Osteoblast (primary cell): ENCODE results near the gene CLN3. TPM values are rescaled to one million over a fixed set of nuclear protein-coding genes. Genes with fewer than 3 reads are reported as not detected.

Experiments used
- DNase-seq: peaks from one replicate; pipeline ENCODE4 v3.0.0; 2011; ENCODE audit warnings: low spot score, mixed read lengths; ENCODE audit not compliant: insufficient read length; ENCODE audit errors: missing footprints
- H2AFZ ChIP-seq: 2 replicates; pipeline ENCODE4 v1.6.0; 2011; ENCODE audit warnings: mild to moderate bottlenecking, low read length
- H3K27ac ChIP-seq: 2 replicates; pipeline ENCODE4 v1.5.1; 2011; ENCODE audit warnings: mild to moderate bottlenecking, low read depth, low read length, moderate library complexity
- H3K27me3 ChIP-seq: 2 replicates; pipeline ENCODE4 v1.6.0; 2012; ENCODE audit warnings: mild to moderate bottlenecking, control low read depth, inconsistent platforms, low read length, moderate library complexity; ENCODE audit not compliant: insufficient read depth
- H3K36me3 ChIP-seq: 2 replicates; pipeline ENCODE4 v1.5.1; 2011; ENCODE audit warnings: mild to moderate bottlenecking, low read length, control low read depth, moderate library complexity; ENCODE audit not compliant: insufficient read depth
- H3K4me1 ChIP-seq: 2 replicates; pipeline ENCODE4 v1.5.1; 2011; ENCODE audit warnings: mild to moderate bottlenecking, low read length, control low read depth, moderate library complexity; ENCODE audit not compliant: insufficient read depth
- H3K4me2 ChIP-seq: 2 replicates; pipeline ENCODE4 v1.6.0; 2011; ENCODE audit warnings: mild to moderate bottlenecking, low read length; ENCODE audit not compliant: insufficient read depth
- H3K4me3 ChIP-seq: fragments of 200-600 bp; sonication (generic); 3 replicates; pipeline ENCODE4 v1.5.1; 2012; ENCODE audit warnings: mild to moderate bottlenecking, low read length, inconsistent platforms; ENCODE audit not compliant: insufficient read depth
- H3K79me2 ChIP-seq: 2 replicates; pipeline ENCODE4 v1.6.0; 2012; ENCODE audit warnings: mild to moderate bottlenecking, low read length, control low read depth, inconsistent platforms; ENCODE audit not compliant: insufficient read depth
- H3K9me3 ChIP-seq: 2 replicates; pipeline ENCODE4 v1.5.1; 2011; ENCODE audit warnings: low read depth, low read length, control low read depth
- H4K20me1 ChIP-seq: 2 replicates; pipeline ENCODE4 v1.6.0; 2012; ENCODE audit warnings: mild to moderate bottlenecking, low read length, control low read depth; ENCODE audit not compliant: insufficient read depth
- total RNA-seq: library from RNA; depleted of rRNA; stranded (reverse); fragments of >200 nt; gene quantifications from 2 replicates; pipeline ENCODE4 v1.2.3, GENCODE V29; 2012
- TF ChIP-seq, protein P1 (sequence below): IDR thresholded peaks from 2 replicates; pipeline ENCODE4 v1.5.1; 2011; ENCODE audit warnings: mild to moderate bottlenecking, low read depth, low read length, moderate library complexity; ENCODE audit errors: extremely low read depth

Gene CLN3
- 27.9 and 28.0 TPM in 2 replicates for total RNA-seq

DNA sequence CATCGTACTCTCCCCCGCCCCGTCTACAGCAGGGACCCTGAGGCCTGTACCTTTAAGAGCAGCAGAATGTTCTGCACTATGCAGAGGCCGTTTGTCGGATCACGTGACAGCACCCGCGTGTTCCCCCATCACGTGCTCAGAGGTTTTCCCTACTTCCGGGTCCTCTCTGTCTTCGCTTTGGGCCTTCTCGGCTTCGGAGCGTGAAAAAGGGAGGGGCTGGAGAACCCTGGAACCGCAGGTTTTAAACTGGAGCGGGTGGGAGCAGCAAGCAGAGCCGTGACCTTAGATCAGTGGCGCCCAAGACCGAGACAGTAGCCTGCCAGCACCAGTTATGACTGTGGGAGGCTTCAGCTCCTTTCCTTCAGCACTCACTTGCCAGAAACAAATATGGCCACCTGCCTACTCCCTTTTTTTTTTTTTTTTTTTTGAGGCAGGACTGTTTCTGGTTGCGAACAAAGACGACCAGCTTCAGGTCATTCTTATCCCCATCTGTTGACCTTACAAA, at the start of gene CLN3:
TSS of gene CLN3 (minus strand) at position 105 of the 505 bp plus-strand sequence. CDS start 315 bp downstream, outside the sequence.
- Histone ChIP-seq H3K79me2 (peaks cover 5% of the 10 kb centered on the region), H3K9me3 (no peaks in the 10 kb centered on the region), H2AFZ (peak within 1 kb of the TSS; percentile 100), H3K36me3 (peaks cover 9% of the 10 kb centered on the region), H3K4me3 (peak within 1 kb of the TSS; percentile 100), H3K27me3 (no peaks in the 10 kb centered on the region), H3K27ac (peak within 1 kb of the TSS; percentile 99), H4K20me1 (no peaks in the 10 kb centered on the region), H3K4me2 (peak within 1 kb of the TSS; percentile 99), H3K4me1 (peaks cover 8% of the 10 kb centered on the region)
- TF ChIP-seq, protein P1, sequence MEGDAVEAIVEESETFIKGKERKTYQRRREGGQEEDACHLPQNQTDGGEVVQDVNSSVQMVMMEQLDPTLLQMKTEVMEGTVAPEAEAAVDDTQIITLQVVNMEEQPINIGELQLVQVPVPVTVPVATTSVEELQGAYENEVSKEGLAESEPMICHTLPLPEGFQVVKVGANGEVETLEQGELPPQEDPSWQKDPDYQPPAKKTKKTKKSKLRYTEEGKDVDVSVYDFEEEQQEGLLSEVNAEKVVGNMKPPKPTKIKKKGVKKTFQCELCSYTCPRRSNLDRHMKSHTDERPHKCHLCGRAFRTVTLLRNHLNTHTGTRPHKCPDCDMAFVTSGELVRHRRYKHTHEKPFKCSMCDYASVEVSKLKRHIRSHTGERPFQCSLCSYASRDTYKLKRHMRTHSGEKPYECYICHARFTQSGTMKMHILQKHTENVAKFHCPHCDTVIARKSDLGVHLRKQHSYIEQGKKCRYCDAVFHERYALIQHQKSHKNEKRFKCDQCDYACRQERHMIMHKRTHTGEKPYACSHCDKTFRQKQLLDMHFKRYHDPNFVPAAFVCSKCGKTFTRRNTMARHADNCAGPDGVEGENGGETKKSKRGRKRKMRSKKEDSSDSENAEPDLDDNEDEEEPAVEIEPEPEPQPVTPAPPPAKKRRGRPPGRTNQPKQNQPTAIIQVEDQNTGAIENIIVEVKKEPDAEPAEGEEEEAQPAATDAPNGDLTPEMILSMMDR: no peak
- DNase-seq: peak; percentile 99

DNA sequence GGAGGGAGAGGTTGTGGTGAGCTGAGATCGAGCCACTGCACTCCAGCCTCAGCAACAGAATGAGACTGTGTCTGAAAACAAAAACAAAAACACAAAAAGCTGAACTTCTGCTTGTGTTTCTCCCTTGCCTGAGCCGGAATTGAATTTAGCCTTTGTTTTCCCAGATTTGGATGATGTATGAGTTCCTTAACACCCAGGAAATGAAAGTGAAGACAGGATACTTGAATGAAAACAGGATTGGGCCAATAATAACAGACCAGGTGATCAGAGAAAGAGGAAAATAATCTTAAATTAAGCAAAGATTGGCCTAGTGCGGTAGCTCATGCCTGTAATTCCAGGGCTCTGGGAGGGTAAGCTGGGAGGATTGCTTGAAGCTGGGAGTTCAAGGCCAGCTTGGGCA, 48.5 kb upstream of the CLN3 start:
- TF ChIP-seq, protein P1: no peak
- H3K4me3 ChIP-seq: no peak overlapping the region
- DNase-seq: no peak
- H3K4me2 ChIP-seq: no peak overlapping the region
- H3K9me3 ChIP-seq: no peaks in the 10 kb centered on the region
- peak overlapping the region; percentile 1 for H2AFZ ChIP-seq
- H3K27ac ChIP-seq: no peak overlapping the region
- peaks cover 4% of the 10 kb centered on the region for H3K36me3 ChIP-seq
- peaks cover 17% of the 10 kb centered on the region for H3K79me2 ChIP-seq
- H3K27me3 ChIP-seq: no peaks in the 10 kb centered on the region
- H4K20me1 ChIP-seq: no peaks in the 10 kb centered on the region
- H3K4me1 ChIP-seq: peaks cover 19% of the 10 kb centered on the region

GRCh38 chr16:28538733-28539596, 47.1 kb upstream of the CLN3 start, which contains the start of gene NUPR1:
Gene NUPR1, minus strand, starts transcription at chr16:28538974. Its CDS starts 67 bp downstream, at chr16:28538907.
- TF ChIP-seq, protein P1: no peak
- H3K4me1 ChIP-seq: peaks cover 19% of the 10 kb centered on the region

More at GRCh38 chr16:28538733-28539596, 47.1 kb upstream of the CLN3 start, which contains the start of gene NUPR1:
- peak within 1 kb of the TSS; percentile 73 for H3K4me3 ChIP-seq
- H3K9me3 ChIP-seq: no peaks in the 10 kb centered on the region
- peaks cover 17% of the 10 kb centered on the region for H3K79me2 ChIP-seq
- H4K20me1 ChIP-seq: no peaks in the 10 kb centered on the region
- peaks cover 4% of the 10 kb centered on the region for H3K36me3 ChIP-seq
- H3K27me3 ChIP-seq: no peaks in the 10 kb centered on the region
- peak within 1 kb of the TSS; percentile 92 for H2AFZ ChIP-seq
- peak within 1 kb of the TSS; percentile 86 for H3K4me2 ChIP-seq
- H3K27ac ChIP-seq: peak within 1 kb of the TSS; percentile 67
- DNase-seq: peak; percentile 98
